Fibroblast of lung (primary cell): Measurements from ENCODE around the gene PTPRQ. TPM values are rescaled to one million over a fixed set of nuclear protein-coding genes. Genes with fewer than 3 reads are reported as not detected.

Experiments
- DNase-seq, 2 donors: peaks; one replicate each; pipeline versions ENCODE4 v3.0.0 to v3.0.0-alpha.2; 2010; ENCODE audit warnings: low read depth in 2 of 2
- H2AFZ ChIP-seq: 2 replicates; pipeline ENCODE4 v1.5.1; 2012; ENCODE audit warnings: low read length, control low read depth, inconsistent platforms
- H3K27ac ChIP-seq: 2 replicates; pipeline ENCODE4 v1.5.1; 2011; ENCODE audit warnings: low read length, control low read depth; ENCODE audit not compliant: insufficient read depth
- H3K27me3 ChIP-seq: 2 replicates; pipeline ENCODE4 v1.5.1; 2011; ENCODE audit warnings: mild to moderate bottlenecking, low read length; ENCODE audit not compliant: control insufficient read depth, insufficient read depth
- H3K36me3 ChIP-seq: 2 replicates; pipeline ENCODE4 v1.5.1; 2011; ENCODE audit warnings: low read length; ENCODE audit not compliant: control insufficient read depth, insufficient read depth
- H3K4me1 ChIP-seq: 2 replicates; pipeline ENCODE4 v1.5.1; 2011; ENCODE audit warnings: low read length; ENCODE audit not compliant: control insufficient read depth, insufficient read depth; ENCODE audit errors: extremely low read depth
- H3K4me2 ChIP-seq: 2 replicates; pipeline ENCODE4 v1.5.1; 2011; ENCODE audit warnings: low read length, control low read depth; ENCODE audit not compliant: insufficient read depth; ENCODE audit errors: extremely low read depth
- H3K4me3 ChIP-seq, 4 experiments: fragments of 200-600 bp in 1 of 4; sonication (generic) in 1 of 4; replicated peaks in 1 of 4; 2 replicates each; pipeline ENCODE4 v1.5.1; 2011 to 2016; ENCODE audit warnings: low read length in 4 of 4, low read depth in 3 of 4, mild to moderate bottlenecking in 3 of 4, control low read depth in 2 of 4, inconsistent platforms in 1 of 4, mixed read lengths in 1 of 4; ENCODE audit not compliant: insufficient read depth in 1 of 4; ENCODE audit errors: control extremely low read depth in 1 of 4
- H3K79me2 ChIP-seq: 2 replicates; pipeline ENCODE4 v1.5.1; 2012; ENCODE audit warnings: mild to moderate bottlenecking, low read length, inconsistent platforms; ENCODE audit not compliant: control insufficient read depth, insufficient read depth
- H3K9ac ChIP-seq: 2 replicates; pipeline ENCODE4 v1.5.1; 2011; ENCODE audit warnings: mild to moderate bottlenecking, low read length, control low read depth; ENCODE audit not compliant: insufficient read depth
- H3K9me3 ChIP-seq: 2 replicates; pipeline ENCODE4 v1.5.1; 2012; ENCODE audit warnings: low read depth, low read length; ENCODE audit not compliant: control insufficient read depth, insufficient read depth
- H4K20me1 ChIP-seq: 2 replicates; pipeline ENCODE4 v1.5.1; 2011; ENCODE audit warnings: low read length; ENCODE audit not compliant: control insufficient read depth, insufficient read depth; ENCODE audit errors: extremely low read depth
- EZH2 ChIP-seq: IDR thresholded peaks from 2 replicates; pipeline ENCODE4 v1.5.1; 2012; ENCODE audit warnings: low read length, control low read depth, mild to moderate bottlenecking; ENCODE audit errors: missing control alignments
- polyA plus RNA-seq, 2 donors: library from polyadenylated mRNA; depleted of rRNA in 1 of 2; stranded (reverse) in 1 of 2; unstranded in 1 of 2; fragments of >200 nt; gene quantifications; 2 replicates each; pipeline ENCODE4 v1.2.1, GENCODE V29; 2011 to 2012; ENCODE audit warnings: missing spikeins in 1 of 2
- total RNA-seq: library from RNA; depleted of rRNA; stranded (reverse); fragments of >200 nt; gene quantifications from 2 replicates; pipeline ENCODE4 v1.2.1, GENCODE V29; 2014
- TF ChIP-seq, protein P1 (sequence below), 2 donors: IDR thresholded peaks in 1 of 2; conservative IDR thresholded peaks in 1 of 2; 1 replicate in 1 of 2; 2 replicates in 1 of 2; pipeline ENCODE4 v1.5.1; 2011 to 2012; ENCODE audit warnings: low read length in 2 of 2, control low read depth in 1 of 2, inconsistent platforms in 1 of 2, low read depth in 1 of 2, mild to moderate bottlenecking in 1 of 2

The PTPRQ gene
- total and polyA plus RNA-seq, 2 donors (not counting 1 experiment from before 2014, with no cell fraction given) = 1.3 to 7.7 TPM

DNA sequence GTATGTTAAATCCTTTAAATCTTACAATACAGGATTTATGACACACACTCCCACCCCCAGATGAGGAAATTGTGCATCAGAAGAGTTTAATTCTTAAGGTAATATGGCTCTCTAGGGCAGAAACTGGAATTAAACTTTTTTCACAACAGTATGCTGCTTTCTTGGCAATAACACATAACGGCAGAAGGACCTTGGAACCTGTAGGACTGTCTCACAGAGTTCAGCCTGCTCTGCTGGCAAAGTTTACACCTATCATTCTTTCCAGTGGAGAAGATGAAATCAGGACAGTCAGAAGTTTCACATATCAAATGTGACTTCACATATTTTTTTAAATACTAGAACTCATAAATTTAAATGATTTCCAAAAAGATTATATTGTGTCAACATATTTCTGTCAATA, 232.8 kb downstream of the PTPRQ start:
- Histone ChIP-seq H3K27me3 (no peaks in the 10 kb centered on the region), H3K27ac (no peak overlapping the region), H3K9me3 (no peaks in the 10 kb centered on the region), H4K20me1 (no peaks in the 10 kb centered on the region), H3K4me2 (no peak overlapping the region), H3K36me3 (no peaks in the 10 kb centered on the region), H3K4me3 (no peak overlapping the region), H3K9ac (no peak overlapping the region), H3K4me1 (no peaks in the 10 kb centered on the region), H3K79me2 (no peaks in the 10 kb centered on the region), H2AFZ (no peak overlapping the region)
- TF ChIP-seq EZH2 = no peak
- TF ChIP-seq, protein P1, sequence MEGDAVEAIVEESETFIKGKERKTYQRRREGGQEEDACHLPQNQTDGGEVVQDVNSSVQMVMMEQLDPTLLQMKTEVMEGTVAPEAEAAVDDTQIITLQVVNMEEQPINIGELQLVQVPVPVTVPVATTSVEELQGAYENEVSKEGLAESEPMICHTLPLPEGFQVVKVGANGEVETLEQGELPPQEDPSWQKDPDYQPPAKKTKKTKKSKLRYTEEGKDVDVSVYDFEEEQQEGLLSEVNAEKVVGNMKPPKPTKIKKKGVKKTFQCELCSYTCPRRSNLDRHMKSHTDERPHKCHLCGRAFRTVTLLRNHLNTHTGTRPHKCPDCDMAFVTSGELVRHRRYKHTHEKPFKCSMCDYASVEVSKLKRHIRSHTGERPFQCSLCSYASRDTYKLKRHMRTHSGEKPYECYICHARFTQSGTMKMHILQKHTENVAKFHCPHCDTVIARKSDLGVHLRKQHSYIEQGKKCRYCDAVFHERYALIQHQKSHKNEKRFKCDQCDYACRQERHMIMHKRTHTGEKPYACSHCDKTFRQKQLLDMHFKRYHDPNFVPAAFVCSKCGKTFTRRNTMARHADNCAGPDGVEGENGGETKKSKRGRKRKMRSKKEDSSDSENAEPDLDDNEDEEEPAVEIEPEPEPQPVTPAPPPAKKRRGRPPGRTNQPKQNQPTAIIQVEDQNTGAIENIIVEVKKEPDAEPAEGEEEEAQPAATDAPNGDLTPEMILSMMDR (conservative IDR thresholded peaks at IDR 0.05 in 1 of 2, IDR thresholded peaks at IDR 0.05 in 1 of 2; ENCODE audit: low read depth in 1 of 2, low read length in 2 of 2) = no peak
- no peak for DNase-seq

DNA sequence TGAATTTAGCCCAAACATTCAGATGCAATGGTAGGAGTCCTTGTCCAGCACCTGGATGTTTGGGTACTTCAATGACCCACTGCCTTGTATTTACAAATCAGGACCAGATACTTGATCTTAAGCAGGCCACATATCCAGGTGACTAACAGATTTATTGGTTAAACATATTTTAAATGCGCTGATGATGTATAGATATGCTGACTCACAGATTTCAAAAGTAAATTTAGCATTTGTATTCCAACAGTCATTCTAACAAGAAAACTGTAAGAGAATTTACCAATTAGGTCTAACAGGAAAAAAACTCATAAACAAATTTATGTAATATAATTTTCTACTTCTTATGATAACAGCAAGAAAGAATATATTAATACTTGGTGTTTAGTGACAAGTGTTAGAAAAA, 234.0 kb downstream of the PTPRQ start:
- H3K79me2 ChIP-seq = no peaks in the 10 kb centered on the region
- DNase-seq = no peak
- H3K9ac ChIP-seq = no peak overlapping the region
- no peaks in the 10 kb centered on the region for H3K4me1 ChIP-seq
- no peaks in the 10 kb centered on the region for H3K36me3 ChIP-seq
- no peak for TF ChIP-seq EZH2
- TF ChIP-seq, protein P1 (conservative IDR thresholded peaks at IDR 0.05 in 1 of 2, IDR thresholded peaks at IDR 0.05 in 1 of 2; ENCODE audit: low read depth in 1 of 2, low read length in 2 of 2) = no peak
- H3K27me3 ChIP-seq = no peaks in the 10 kb centered on the region
- H2AFZ ChIP-seq = no peak overlapping the region
- no peak overlapping the region for H3K4me2 ChIP-seq
- no peaks in the 10 kb centered on the region for H4K20me1 ChIP-seq
- no peaks in the 10 kb centered on the region for H3K9me3 ChIP-seq
- no peak overlapping the region for H3K27ac ChIP-seq
- H3K4me3 ChIP-seq = no peak overlapping the region

DNA sequence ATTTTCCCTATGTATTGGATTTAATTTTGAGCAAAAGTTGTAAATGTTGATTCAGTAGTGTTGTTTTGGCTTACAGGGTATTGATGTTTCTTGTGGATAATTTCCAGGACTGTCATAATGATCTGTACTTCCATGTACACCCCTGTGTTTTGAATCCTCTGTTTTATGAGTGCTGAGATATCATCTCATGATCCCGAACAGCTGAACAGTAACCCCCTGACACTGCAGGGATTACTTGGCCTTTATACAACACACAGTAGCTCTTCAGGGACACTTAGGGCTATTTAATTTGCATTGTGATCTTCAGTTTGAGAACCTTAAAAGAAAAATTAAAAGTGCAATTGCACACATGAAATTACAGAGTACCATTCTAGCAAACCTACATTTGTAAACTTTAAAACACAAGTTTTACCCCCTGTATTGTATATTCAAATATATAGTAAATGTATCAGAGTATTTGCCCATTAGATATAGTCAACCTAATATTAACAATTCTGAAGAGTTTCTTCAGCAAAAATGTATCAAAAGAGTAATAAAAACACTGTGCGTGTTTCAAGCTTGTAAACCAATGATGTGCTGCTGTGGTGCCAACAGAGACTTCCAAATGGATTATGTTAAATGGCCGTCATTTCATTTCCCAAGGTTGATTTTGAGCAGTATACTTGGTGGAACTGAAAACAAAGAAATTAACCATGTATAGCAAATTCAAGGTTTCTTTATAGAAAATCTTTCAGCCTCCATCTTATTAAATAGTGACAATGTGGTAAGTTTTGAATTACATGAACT, 235.5 kb downstream of the PTPRQ start:
- H3K9me3 ChIP-seq = no peaks in the 10 kb centered on the region
- no peaks in the 10 kb centered on the region for H3K4me1 ChIP-seq
- no peaks in the 10 kb centered on the region for H3K27me3 ChIP-seq
- H3K36me3 ChIP-seq = no peaks in the 10 kb centered on the region
- no peak overlapping the region for H3K4me2 ChIP-seq
- no peak overlapping the region for H3K27ac ChIP-seq
- TF ChIP-seq EZH2 = no peak
- TF ChIP-seq, protein P1 (conservative IDR thresholded peaks at IDR 0.05 in 1 of 2, IDR thresholded peaks at IDR 0.05 in 1 of 2; ENCODE audit: low read depth in 1 of 2, low read length in 2 of 2) = no peak
- H3K4me3 ChIP-seq = no peak overlapping the region
- H4K20me1 ChIP-seq = no peaks in the 10 kb centered on the region
- H3K79me2 ChIP-seq = no peaks in the 10 kb centered on the region
- no peak overlapping the region for H3K9ac ChIP-seq
- DNase-seq = no peak
- H2AFZ ChIP-seq = no peak overlapping the region
